GM12878 (cell line): ENCODE measurements around the gene OLFML2A. TPM values are rescaled to one million over a fixed set of nuclear protein-coding genes. Genes with fewer than 3 reads are reported as not detected.

ENCODE experiments used
- BHLHE40 ChIP-seq, 2 experiments: fragments of 450-650 bp in 1 of 2; IDR thresholded peaks; 2 replicates each; pipeline ENCODE4 v1.6.1; 2011 to 2017; ENCODE audit warnings: low read depth in 2 of 2, borderline replicate concordance in 1 of 2, improper control_type of control experiment in 1 of 2, low read length in 1 of 2, mild to moderate bottlenecking in 1 of 2
- CHD2 ChIP-seq: IDR thresholded peaks from 2 replicates; pipeline ENCODE4 v1.6.1; 2011; ENCODE audit warnings: low read depth, low read length, improper control_type of control experiment, borderline replicate concordance
- CHD4 ChIP-seq: fragments of 200-600 bp; sonication (generic); IDR thresholded peaks from 2 replicates; pipeline ENCODE4 v1.6.1; 2016; ENCODE audit warnings: mild to moderate bottlenecking
- EED ChIP-seq: sonication (generic); IDR thresholded peaks from 2 replicates; pipeline ENCODE4 v1.6.1; 2016; ENCODE audit warnings: antibody characterized with exemption, low read depth
- RCOR1 ChIP-seq: conservative IDR thresholded peaks from 2 replicates; pipeline ENCODE4 v1.6.1; 2012; ENCODE audit warnings: low read depth, low read length, improper control_type of control experiment
- ZNF274 ChIP-seq: IDR thresholded peaks from one replicate; pipeline ENCODE4 v1.8.0; 2011; ENCODE audit not compliant: insufficient read length, insufficient read depth
- polyA plus RNA-seq, 11 experiments: library from polyadenylated mRNA; depleted of rRNA in 4 of 11; unstranded in 6 of 11; stranded (reverse) in 5 of 11; fragments of >200 nt; fragmentation: Nextera tagmentation in 4 of 11; fragmentation: Illumina TruSeq in 1 of 11; extraction: Ambion mirVana in 4 of 11; extraction: Trizol in 1 of 11; gene quantifications; 1 replicate in 1 of 11; 2 replicates in 10 of 11; pipeline versions ENCODE4 v1.2.1 to v1.2.3, GENCODE V29; 2011 to 2016; ENCODE audit warnings: inconsistent platforms in 2 of 11, missing spikeins in 2 of 11, low read depth in 1 of 11
- total RNA-seq, 4 experiments: library from RNA; depleted of rRNA in 3 of 4; stranded (reverse); fragments of >200 nt in 3 of 4; fragmentation: Illumina TruSeq in 1 of 4; extraction: Trizol in 1 of 4; gene quantifications; 2 replicates each; pipeline versions ENCODE4 v1.2.1 to v1.2.3, GENCODE V29; 2013 to 2021
- TF ChIP-seq, protein P1 (sequence below): IDR thresholded peaks from 2 replicates; pipeline ENCODE4 v1.6.1; 2011; ENCODE audit warnings: mild to moderate bottlenecking, low read depth, low read length, moderate library complexity; ENCODE audit not compliant: insufficient replicate concordance
- TF ChIP-seq, protein P2 (sequence below): fragments of 450-650 bp; formaldehyde crosslinking; IDR thresholded peaks from 2 replicates; pipeline ENCODE4 v1.5.0; 2022; ENCODE audit warnings: mild to moderate bottlenecking, missing genetic modification characterization
- TF ChIP-seq, protein P3 (sequence below): fragments of 450-650 bp; IDR thresholded peaks from 2 replicates; pipeline ENCODE4 v1.6.1; 2018; ENCODE audit warnings: mild to moderate bottlenecking, low read depth, moderate library complexity; ENCODE audit not compliant: partially characterized antibody
- TF ChIP-seq, protein P4 (sequence below): fragments of 450-650 bp; IDR thresholded peaks from 2 replicates; pipeline ENCODE4 v1.6.1; 2018; ENCODE audit warnings: borderline replicate concordance, mild to moderate bottlenecking; ENCODE audit not compliant: partially characterized antibody
- TF ChIP-seq, protein P5 (sequence below): IDR thresholded peaks from 2 replicates; pipeline ENCODE4 v1.6.1; 2011; ENCODE audit warnings: low read depth, mild to moderate bottlenecking, low read length, moderate library complexity, borderline replicate concordance; ENCODE audit errors: extremely low read depth

OLFML2A gene
- total and polyA plus RNA-seq, 10 of the 15 experiments (the other 5 are each of a cell fraction or from before 2014, with no cell fraction given): 0.02 to 0.13 (median 0.10) TPM; not detected in 4

DNA sequence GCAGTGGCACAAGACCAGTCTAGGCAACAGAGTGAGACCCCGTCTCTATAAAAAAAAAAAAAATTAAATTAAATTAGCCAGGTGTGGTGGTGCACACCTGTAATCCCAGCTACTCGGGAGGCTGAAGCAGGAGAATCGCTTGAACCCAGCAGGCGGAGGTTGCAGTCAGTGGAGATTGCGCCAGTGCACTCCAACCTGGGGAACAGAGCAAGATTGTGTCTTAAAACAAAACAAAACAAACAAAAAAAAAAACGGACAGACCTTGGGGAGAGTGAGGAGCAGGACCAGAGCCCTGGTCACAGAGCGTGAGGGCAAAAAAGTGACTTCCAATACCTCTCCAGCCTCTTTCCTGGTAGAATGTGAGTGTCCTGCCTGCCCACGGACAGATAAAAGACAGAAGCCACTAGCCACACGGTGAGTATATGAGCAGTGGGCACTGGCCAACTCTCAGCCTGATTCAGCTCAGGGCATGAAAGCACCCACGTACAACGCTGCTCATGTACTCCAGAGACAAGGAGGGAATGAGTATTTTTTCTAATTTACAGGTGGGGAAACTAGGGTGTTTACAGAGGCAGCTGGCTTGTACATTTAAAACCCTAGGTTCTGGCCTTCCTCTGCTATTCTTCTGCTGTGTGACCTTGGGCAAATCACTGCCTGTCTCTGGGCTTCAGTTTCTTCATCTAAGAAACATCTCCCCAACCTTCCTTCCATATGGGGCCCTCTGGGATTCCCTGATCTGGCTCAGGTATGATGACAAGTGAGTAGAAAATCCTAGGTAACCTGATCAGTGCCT is 1.8 kb downstream of the OLFML2A start (continued):
- TF ChIP-seq, protein P1, sequence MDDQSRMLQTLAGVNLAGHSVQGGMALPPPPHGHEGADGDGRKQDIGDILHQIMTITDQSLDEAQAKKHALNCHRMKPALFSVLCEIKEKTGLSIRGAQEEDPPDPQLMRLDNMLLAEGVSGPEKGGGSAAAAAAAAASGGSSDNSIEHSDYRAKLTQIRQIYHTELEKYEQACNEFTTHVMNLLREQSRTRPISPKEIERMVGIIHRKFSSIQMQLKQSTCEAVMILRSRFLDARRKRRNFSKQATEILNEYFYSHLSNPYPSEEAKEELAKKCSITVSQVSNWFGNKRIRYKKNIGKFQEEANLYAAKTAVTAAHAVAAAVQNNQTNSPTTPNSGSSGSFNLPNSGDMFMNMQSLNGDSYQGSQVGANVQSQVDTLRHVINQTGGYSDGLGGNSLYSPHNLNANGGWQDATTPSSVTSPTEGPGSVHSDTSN: no peak
- TF ChIP-seq, protein P2, sequence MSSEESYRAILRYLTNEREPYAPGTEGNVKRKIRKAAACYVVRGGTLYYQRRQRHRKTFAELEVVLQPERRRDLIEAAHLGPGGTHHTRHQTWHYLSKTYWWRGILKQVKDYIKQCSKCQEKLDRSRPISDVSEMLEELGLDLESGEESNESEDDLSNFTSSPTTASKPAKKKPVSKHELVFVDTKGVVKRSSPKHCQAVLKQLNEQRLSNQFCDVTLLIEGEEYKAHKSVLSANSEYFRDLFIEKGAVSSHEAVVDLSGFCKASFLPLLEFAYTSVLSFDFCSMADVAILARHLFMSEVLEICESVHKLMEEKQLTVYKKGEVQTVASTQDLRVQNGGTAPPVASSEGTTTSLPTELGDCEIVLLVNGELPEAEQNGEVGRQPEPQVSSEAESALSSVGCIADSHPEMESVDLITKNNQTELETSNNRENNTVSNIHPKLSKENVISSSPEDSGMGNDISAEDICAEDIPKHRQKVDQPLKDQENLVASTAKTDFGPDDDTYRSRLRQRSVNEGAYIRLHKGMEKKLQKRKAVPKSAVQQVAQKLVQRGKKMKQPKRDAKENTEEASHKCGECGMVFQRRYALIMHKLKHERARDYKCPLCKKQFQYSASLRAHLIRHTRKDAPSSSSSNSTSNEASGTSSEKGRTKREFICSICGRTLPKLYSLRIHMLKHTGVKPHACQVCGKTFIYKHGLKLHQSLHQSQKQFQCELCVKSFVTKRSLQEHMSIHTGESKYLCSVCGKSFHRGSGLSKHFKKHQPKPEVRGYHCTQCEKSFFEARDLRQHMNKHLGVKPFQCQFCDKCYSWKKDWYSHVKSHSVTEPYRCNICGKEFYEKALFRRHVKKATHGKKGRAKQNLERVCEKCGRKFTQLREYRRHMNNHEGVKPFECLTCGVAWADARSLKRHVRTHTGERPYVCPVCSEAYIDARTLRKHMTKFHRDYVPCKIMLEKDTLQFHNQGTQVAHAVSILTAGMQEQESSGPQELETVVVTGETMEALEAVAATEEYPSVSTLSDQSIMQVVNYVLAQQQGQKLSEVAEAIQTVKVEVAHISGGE (CRISPR knock-in tag): no peak
- TF ChIP-seq EED (no peak), RCOR1 (no peak), CHD4 (no peak), ZNF274 (no peak), CHD2 (no peak), BHLHE40 (IDR thresholded peaks at IDR 0.05; ENCODE audit: borderline replicate concordance in 1 of 2, low read depth in 2 of 2, low read length in 1 of 2) (no peak)
- TF ChIP-seq, protein P3, sequence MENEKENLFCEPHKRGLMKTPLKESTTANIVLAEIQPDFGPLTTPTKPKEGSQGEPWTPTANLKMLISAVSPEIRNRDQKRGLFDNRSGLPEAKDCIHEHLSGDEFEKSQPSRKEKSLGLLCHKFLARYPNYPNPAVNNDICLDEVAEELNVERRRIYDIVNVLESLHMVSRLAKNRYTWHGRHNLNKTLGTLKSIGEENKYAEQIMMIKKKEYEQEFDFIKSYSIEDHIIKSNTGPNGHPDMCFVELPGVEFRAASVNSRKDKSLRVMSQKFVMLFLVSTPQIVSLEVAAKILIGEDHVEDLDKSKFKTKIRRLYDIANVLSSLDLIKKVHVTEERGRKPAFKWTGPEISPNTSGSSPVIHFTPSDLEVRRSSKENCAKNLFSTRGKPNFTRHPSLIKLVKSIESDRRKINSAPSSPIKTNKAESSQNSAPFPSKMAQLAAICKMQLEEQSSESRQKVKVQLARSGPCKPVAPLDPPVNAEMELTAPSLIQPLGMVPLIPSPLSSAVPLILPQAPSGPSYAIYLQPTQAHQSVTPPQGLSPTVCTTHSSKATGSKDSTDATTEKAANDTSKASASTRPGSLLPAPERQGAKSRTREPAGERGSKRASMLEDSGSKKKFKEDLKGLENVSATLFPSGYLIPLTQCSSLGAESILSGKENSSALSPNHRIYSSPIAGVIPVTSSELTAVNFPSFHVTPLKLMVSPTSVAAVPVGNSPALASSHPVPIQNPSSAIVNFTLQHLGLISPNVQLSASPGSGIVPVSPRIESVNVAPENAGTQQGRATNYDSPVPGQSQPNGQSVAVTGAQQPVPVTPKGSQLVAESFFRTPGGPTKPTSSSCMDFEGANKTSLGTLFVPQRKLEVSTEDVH: no peak
- TF ChIP-seq, protein P4, sequence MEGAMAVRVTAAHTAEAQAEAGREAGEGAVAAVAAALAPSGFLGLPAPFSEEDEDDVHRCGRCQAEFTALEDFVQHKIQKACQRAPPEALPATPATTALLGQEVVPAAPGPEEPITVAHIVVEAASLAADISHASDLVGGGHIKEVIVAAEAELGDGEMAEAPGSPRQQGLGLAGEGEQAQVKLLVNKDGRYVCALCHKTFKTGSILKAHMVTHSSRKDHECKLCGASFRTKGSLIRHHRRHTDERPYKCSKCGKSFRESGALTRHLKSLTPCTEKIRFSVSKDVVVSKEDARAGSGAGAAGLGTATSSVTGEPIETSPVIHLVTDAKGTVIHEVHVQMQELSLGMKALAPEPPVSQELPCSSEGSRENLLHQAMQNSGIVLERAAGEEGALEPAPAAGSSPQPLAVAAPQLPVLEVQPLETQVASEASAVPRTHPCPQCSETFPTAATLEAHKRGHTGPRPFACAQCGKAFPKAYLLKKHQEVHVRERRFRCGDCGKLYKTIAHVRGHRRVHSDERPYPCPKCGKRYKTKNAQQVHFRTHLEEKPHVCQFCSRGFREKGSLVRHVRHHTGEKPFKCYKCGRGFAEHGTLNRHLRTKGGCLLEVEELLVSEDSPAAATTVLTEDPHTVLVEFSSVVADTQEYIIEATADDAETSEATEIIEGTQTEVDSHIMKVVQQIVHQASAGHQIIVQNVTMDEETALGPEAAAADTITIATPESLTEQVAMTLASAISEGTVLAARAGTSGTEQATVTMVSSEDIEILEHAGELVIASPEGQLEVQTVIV: no peak
- TF ChIP-seq, protein P5, sequence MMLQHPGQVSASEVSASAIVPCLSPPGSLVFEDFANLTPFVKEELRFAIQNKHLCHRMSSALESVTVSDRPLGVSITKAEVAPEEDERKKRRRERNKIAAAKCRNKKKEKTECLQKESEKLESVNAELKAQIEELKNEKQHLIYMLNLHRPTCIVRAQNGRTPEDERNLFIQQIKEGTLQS: no peak
